GM18511 (cell line): ENCODE results near the gene CCSER1.
"Not testable (repeated sequence)": the region's sequence is repeated elsewhere in the genome, so short reads cannot be mapped to it uniquely, and the experiment has no call there.

ENCODE experiments used
- ATAC-seq: cut with Tn5 transposase; IDR thresholded peaks from one replicate; pipeline ENCODE4 v1.9.1; 2021; ENCODE audit warnings: mild to moderate bottlenecking, moderate library complexity; ENCODE audit not compliant: unreplicated experiment

Gene CCSER1

GRCh38 chr4:91601401-91601800, 1474.2 kb downstream of the CCSER1 start:
- ATAC-seq, result no peak

GRCh38 chr4:91611782-91612181, 1484.6 kb downstream of the CCSER1 start:
- no peak for ATAC-seq

GRCh38 chr4:91620952-91621351, 1493.8 kb downstream of the CCSER1 start:
- no peak for ATAC-seq

- no peak for ATAC-seq
Measured at GRCh38 chr4:91621446-91621845, 1494.3 kb downstream of the CCSER1 start.

GRCh38 chr4:91622925-91623602, 1495.9 kb downstream of the CCSER1 start:
- no peak for ATAC-seq

GRCh38 chr4:91623603-91623967, 1496.4 kb downstream of the CCSER1 start:
- ATAC-seq, result not testable (repeated sequence)

- no peak for ATAC-seq
Measured at GRCh38 chr4:91630054-91630453, 1502.9 kb downstream of the CCSER1 start.

GRCh38 chr4:91630764-91631163, 1503.6 kb downstream of the CCSER1 start:
- no peak for ATAC-seq

GRCh38 chr4:91631335-91631734, 1504.1 kb downstream of the CCSER1 start:
- no peak for ATAC-seq

GRCh38 chr4:91636083-91636482, 1508.9 kb downstream of the CCSER1 start:
- no peak for ATAC-seq
